DMS53 treated with DMSO at 0.1 percent for 48 hours (cell line): ENCODE measurements around the gene RGS14.
"Not testable (repeated sequence)": the region's sequence is repeated elsewhere in the genome, so short reads cannot be mapped to it uniquely, and the experiment has no call there.

Source experiments
- DNase-seq: peaks from one replicate; lab custom pipeline; 2025; ENCODE audit not compliant: unreplicated experiment; lab: John Stamatoyannopoulos, UW

The RGS14 gene

GRCh38 chr5:177346820-177347219 lies 10.9 kb upstream of the RGS14 start:
- no peak for DNase-seq

GRCh38 chr5:177347699-177348098 lies 10.0 kb upstream of the RGS14 start:
- no peak for DNase-seq

GRCh38 chr5:177349362-177349647 lies 8.4 kb upstream of the RGS14 start:
- DNase-seq = no peak

GRCh38 chr5:177349762-177350161 lies 8.0 kb upstream of the RGS14 start:
- no peak for DNase-seq

- no peak for DNase-seq
Measured at GRCh38 chr5:177350776-177351391, 6.8 kb upstream of the RGS14 start.

GRCh38 chr5:177351392-177352329 lies 6.1 kb upstream of the RGS14 start, which contains the start of gene LMAN2:
Gene LMAN2, minus strand, starts transcription at chr5:177351668. Its CDS starts 21 bp downstream, at chr5:177351647.
- DNase-seq = peak; percentile 97

GRCh38 chr5:177353093-177353492 lies 4.6 kb upstream of the RGS14 start:
- DNase-seq = no peak

- no peak for DNase-seq
Measured at GRCh38 chr5:177354256-177354655, 3.5 kb upstream of the RGS14 start.

- DNase-seq = no peak
Measured at GRCh38 chr5:177354711-177355110, 3.0 kb upstream of the RGS14 start.

GRCh38 chr5:177355162-177355867 lies 2.4 kb upstream of the RGS14 start:
- DNase-seq = no peak

- no peak for DNase-seq
Measured at GRCh38 chr5:177355868-177356168, 1.9 kb upstream of the RGS14 start.

- DNase-seq = no peak
Measured at GRCh38 chr5:177356746-177357145, 978 bp upstream of the RGS14 start.

- no peak for DNase-seq
Measured at GRCh38 chr5:177357146-177357458, 622 bp upstream of the RGS14 start.

GRCh38 chr5:177358370-177358819 lies 671 bp downstream of the RGS14 start:
- DNase-seq = no peak

GRCh38 chr5:177359451-177359851 lies 1.7 kb downstream of the RGS14 start:
- no peak for DNase-seq

GRCh38 chr5:177359860-177360259 lies 2.1 kb downstream of the RGS14 start:
- DNase-seq = no peak

GRCh38 chr5:177360740-177361139 lies 3.0 kb downstream of the RGS14 start:
- DNase-seq = not testable (repeated sequence)

- DNase-seq = no peak
Measured at GRCh38 chr5:177361418-177362291, 3.9 kb downstream of the RGS14 start.

GRCh38 chr5:177362292-177362609 lies 4.5 kb downstream of the RGS14 start:
- no peak for DNase-seq

GRCh38 chr5:177362610-177363507 lies 5.1 kb downstream of the RGS14 start:
- peak; percentile 71 for DNase-seq
